PC-9 (cell line): ENCODE measurements around the gene MAN1A2. TPM values are rescaled to one million over a fixed set of nuclear protein-coding genes. Genes with fewer than 3 reads are reported as not detected.

Experiments used
- BruUV-seq: library from RNA; stranded (reverse); fragments of 400-500 nt; replicated peaks from 2 replicates; lab custom pipeline; 2021; lab: Mats Ljungman, UMichigan
- CTCF ChIA-PET: fragments of 300-600 bp; sonication (Branson Sonifier 250); formaldehyde crosslinking; loops from one replicate; lab custom pipeline; 2022; ENCODE audit warnings: antibody characterized with exemption; lab: Charles Lee
- POLR2A ChIA-PET: fragments of 300-600 bp; sonication (Branson Sonifier 250); formaldehyde crosslinking; loops from one replicate; lab custom pipeline; 2022; ENCODE audit warnings: antibody characterized with exemption; ENCODE audit not compliant: unreplicated experiment; lab: Charles Lee
- DNase-seq, 2 experiments: peaks; one replicate each; pipeline versions ENCODE4 v3.0.0 to v3.0.0-alpha.2; 2015 to 2022; ENCODE audit warnings: mixed read lengths in 1 of 2
- H2AFZ ChIP-seq: fragments of 200-600 bp; sonication (generic); 2 replicates; pipeline ENCODE4 v1.8.1; 2017; ENCODE audit warnings: antibody characterized with exemption
- H3F3A ChIP-seq: fragments of 200-600 bp; sonication (generic); 2 replicates; pipeline ENCODE4 v1.8.1; 2017; ENCODE audit warnings: antibody characterized with exemption, mild to moderate bottlenecking, low read depth; ENCODE audit not compliant: insufficient read depth
- H3K27ac ChIP-seq: fragments of 200-600 bp; sonication (generic); 2 replicates; pipeline ENCODE4 v1.6.1; 2016; ENCODE audit warnings: mixed run types
- H3K27me3 ChIP-seq: fragments of 200-600 bp; sonication (generic); 2 replicates; pipeline ENCODE4 v1.6.1; 2016; ENCODE audit warnings: low read depth, mixed run types; ENCODE audit not compliant: insufficient read depth
- H3K36me3 ChIP-seq: fragments of 200-600 bp; sonication (generic); 2 replicates; pipeline ENCODE4 v1.6.1; 2016; ENCODE audit warnings: low read depth, mixed run types
- H3K4me1 ChIP-seq: fragments of 200-600 bp; sonication (generic); replicated peaks from 2 replicates; pipeline ENCODE4 v1.6.1; 2016; ENCODE audit warnings: mixed run types; ENCODE audit not compliant: insufficient read depth
- H3K4me2 ChIP-seq: fragments of 200-600 bp; sonication (generic); 2 replicates; pipeline ENCODE4 v1.6.1; 2017; ENCODE audit warnings: mixed run types
- H3K4me3 ChIP-seq: fragments of 200-600 bp; sonication (generic); 2 replicates; pipeline ENCODE4 v1.6.1; 2016; ENCODE audit warnings: mixed run types
- H3K79me2 ChIP-seq: fragments of 200-600 bp; sonication (generic); 2 replicates; pipeline ENCODE4 v1.6.1; 2017; ENCODE audit warnings: low read depth, mixed run types
- H3K9me2 ChIP-seq: fragments of 200-600 bp; sonication (generic); 2 replicates; pipeline ENCODE4 v1.8.1; 2017; ENCODE audit warnings: mild to moderate bottlenecking; ENCODE audit not compliant: insufficient read depth
- H3K9me3 ChIP-seq: fragments of 200-600 bp; sonication (generic); 2 replicates; pipeline ENCODE4 v1.8.1; 2016; ENCODE audit warnings: low read depth; ENCODE audit not compliant: insufficient read depth
- H4K20me1 ChIP-seq: fragments of 200-600 bp; sonication (generic); 2 replicates; pipeline ENCODE4 v1.8.1; 2017; ENCODE audit not compliant: insufficient read depth
- CTCF ChIP-seq: fragments of 200-600 bp; sonication (generic); conservative IDR thresholded peaks from 2 replicates; pipeline ENCODE4 v1.6.1; 2017; ENCODE audit warnings: mixed run types, antibody characterized with exemption, mild to moderate bottlenecking, moderate library complexity
- EZH2 ChIP-seq: fragments of 200-600 bp; sonication (generic); IDR thresholded peaks from 2 replicates; pipeline ENCODE4 v1.8.0; 2017; ENCODE audit warnings: antibody characterized with exemption, low read depth
- intact Hi-C: fragments of 100-400 bp; cut with micrococcal nuclease; formaldehyde crosslinking; loops from one replicate; pipeline ENCODE4 v1.10.0; 2022; ENCODE audit not compliant: unreplicated experiment
- total RNA-seq: library from RNA; stranded (reverse); gene quantifications from 2 replicates; pipeline ENCODE4 v1.2.3, GENCODE V29; 2021

The MAN1A2 gene
- total RNA-seq, 1 experiment from 2014 or later = 50.3 TPM

GRCh38 chr1:117575586-117576225 lies 208.5 kb downstream of the MAN1A2 start:
- Histone ChIP-seq H3K27me3 (no peaks in the 10 kb centered on the region), H3K9me2 (no peaks in the 10 kb centered on the region), H3K9me3 (no peaks in the 10 kb centered on the region), H3K4me2 (no peak overlapping the region), H3K27ac (no peak overlapping the region), H3F3A (peaks cover 18% of the 10 kb centered on the region), H3K4me3 (no peak overlapping the region), H4K20me1 (no peaks in the 10 kb centered on the region), H2AFZ (no peak overlapping the region), H3K36me3 (no peaks in the 10 kb centered on the region), H3K79me2 (no peaks in the 10 kb centered on the region), H3K4me1 (peaks cover 27% of the 10 kb centered on the region)
- TF ChIP-seq EZH2 (no peak), CTCF (no peak)
- no TSS peak for BruUV-seq
- intact Hi-C loops = no loop called here
- DNase-seq = no peak
- POLR2A ChIA-PET = no interaction called here
- CTCF ChIA-PET = no interaction called here

- Histone ChIP-seq H3K36me3 (no peaks in the 10 kb centered on the region), H3K4me2 (no peak overlapping the region), H2AFZ (no peak overlapping the region), H3K27me3 (no peaks in the 10 kb centered on the region), H3K9me2 (no peaks in the 10 kb centered on the region), H3K27ac (no peak overlapping the region), H3K9me3 (no peaks in the 10 kb centered on the region), H3K4me1 (peaks cover 25% of the 10 kb centered on the region), H3K79me2 (no peaks in the 10 kb centered on the region), H4K20me1 (no peaks in the 10 kb centered on the region), H3F3A (peaks cover 15% of the 10 kb centered on the region), H3K4me3 (no peak overlapping the region)
- DNase-seq = no peak
- intact Hi-C loops = no loop called here
- no TSS peak for BruUV-seq
- TF ChIP-seq EZH2 (no peak), CTCF (no peak)
- CTCF ChIA-PET = no interaction called here
- POLR2A ChIA-PET = no interaction called here
Observed at GRCh38 chr1:117576236-117576635, 209.0 kb downstream of the MAN1A2 start.

DNA sequence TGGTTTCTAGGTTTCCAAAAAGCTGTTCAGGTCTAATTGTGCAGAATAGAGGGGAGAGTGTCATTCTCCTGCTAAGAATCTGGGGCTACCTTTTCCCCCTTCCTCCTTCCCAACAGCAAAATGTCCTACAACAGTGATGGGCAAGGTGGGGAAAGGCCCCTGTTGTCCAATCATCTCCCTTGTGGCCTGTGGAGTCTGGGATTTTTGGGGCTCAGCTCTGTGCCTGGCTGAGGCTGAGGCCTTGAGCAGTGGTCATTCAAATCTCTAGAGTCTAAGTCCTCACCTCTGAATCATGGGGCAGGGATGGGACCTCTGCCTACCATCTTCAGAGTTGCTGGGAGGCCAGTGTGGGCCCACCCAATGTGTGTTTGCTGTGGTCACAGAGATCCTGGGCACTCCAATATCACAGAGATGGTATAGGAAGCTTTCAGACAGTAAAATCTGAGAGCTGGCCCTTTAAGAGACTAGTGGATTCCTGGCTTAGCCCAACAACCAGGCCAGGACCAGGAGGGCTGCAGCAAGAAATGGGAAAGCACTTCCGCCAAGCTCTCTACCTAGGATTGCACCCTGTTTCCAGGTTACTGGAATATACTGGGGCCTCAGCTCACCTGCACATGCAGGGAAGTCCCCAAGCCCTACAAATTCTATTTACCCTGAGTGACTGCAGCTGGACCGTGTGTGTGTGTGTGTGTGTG lies 210.1 kb downstream of the MAN1A2 start:
- Histone ChIP-seq H3K4me3 (no peak overlapping the region), H3K79me2 (no peaks in the 10 kb centered on the region), H3K9me3 (no peaks in the 10 kb centered on the region), H3F3A (peaks cover 4% of the 10 kb centered on the region), H3K27ac (no peak overlapping the region), H3K27me3 (no peaks in the 10 kb centered on the region), H3K4me1 (peaks cover 14% of the 10 kb centered on the region), H2AFZ (no peak overlapping the region), H4K20me1 (no peaks in the 10 kb centered on the region), H3K36me3 (no peaks in the 10 kb centered on the region), H3K4me2 (no peak overlapping the region), H3K9me2 (no peaks in the 10 kb centered on the region)
- POLR2A ChIA-PET = no interaction called here
- CTCF ChIA-PET = interaction anchor here (0.7 kb wide), 1 partner anchor 18 kb away, joined by 5 read pairs; no protein-coding TSS in a partner anchor
- TF ChIP-seq EZH2 (no peak), CTCF (no peak)
- BruUV-seq = no TSS peak
- DNase-seq = no peak
- intact Hi-C loops = no loop called here
